RWPE2 (cell line): Measurements from ENCODE around the gene BMP7.

Experiments used
- ATAC-seq: fragments of 200-7000 bp; cut with Tn5 transposase; 3 replicates; pipeline ENCODE4 v1.9.1; 2021; ENCODE audit warnings: low read depth
- DNase-seq: peaks from one replicate; pipeline ENCODE4 v3.0.0-alpha.2; 2020; ENCODE audit warnings: low spot score
- H3K27ac ChIP-seq: fragments of 450-650 bp; 2 replicates; pipeline ENCODE4 v1.5.1; 2017; ENCODE audit warnings: mild to moderate bottlenecking; ENCODE audit not compliant: poor library complexity, severe bottlenecking
- H3K27me3 ChIP-seq: fragments of 250-450 bp; sonication (Bioruptor Pico); 2 replicates; pipeline ENCODE4 v1.5.1; 2021; ENCODE audit warnings: mild to moderate bottlenecking, moderate library complexity; ENCODE audit not compliant: insufficient read depth, poor library complexity, severe bottlenecking
- H3K36me3 ChIP-seq: fragments of 250-450 bp; sonication (Bioruptor Pico); 2 replicates; pipeline ENCODE4 v1.5.1; 2020; ENCODE audit warnings: low read depth, mild to moderate bottlenecking, moderate library complexity
- H3K4me1 ChIP-seq: fragments of 250-450 bp; sonication (Bioruptor Pico); 2 replicates; pipeline ENCODE4 v1.5.1; 2021; ENCODE audit warnings: mild to moderate bottlenecking, moderate library complexity; ENCODE audit not compliant: insufficient read depth, poor library complexity, severe bottlenecking
- H3K4me3 ChIP-seq: fragments of 250-450 bp; sonication (Bioruptor Pico); 2 replicates; pipeline ENCODE4 v1.5.1; 2021; ENCODE audit warnings: mild to moderate bottlenecking, moderate library complexity; ENCODE audit not compliant: severe bottlenecking
- H3K9me3 ChIP-seq: fragments of 250-450 bp; sonication (Bioruptor Pico); 2 replicates; pipeline ENCODE4 v1.5.1; 2021; ENCODE audit warnings: mild to moderate bottlenecking, moderate library complexity; ENCODE audit not compliant: severe bottlenecking
- TF ChIP-seq, protein P1 (sequence below): fragments of 450-650 bp; IDR thresholded peaks from one replicate; pipeline ENCODE4 v1.5.1; 2017; ENCODE audit warnings: mild to moderate bottlenecking, moderate library complexity; ENCODE audit not compliant: poor library complexity, severe bottlenecking

The BMP7 gene

GRCh38 chr20:57130160-57130772 lies 136.2 kb downstream of the BMP7 start:
- no peak overlapping the region for H3K4me3 ChIP-seq
- DNase-seq (no peak), ATAC-seq (peak; percentile 33; the same call in 1 of the 3 replicates)
- H3K9me3 ChIP-seq, result no peaks in the 10 kb centered on the region
- H3K36me3 ChIP-seq, result no peaks in the 10 kb centered on the region
- H3K4me1 ChIP-seq, result no peaks in the 10 kb centered on the region
- H3K27ac ChIP-seq, result no peak overlapping the region
- TF ChIP-seq, protein P1, sequence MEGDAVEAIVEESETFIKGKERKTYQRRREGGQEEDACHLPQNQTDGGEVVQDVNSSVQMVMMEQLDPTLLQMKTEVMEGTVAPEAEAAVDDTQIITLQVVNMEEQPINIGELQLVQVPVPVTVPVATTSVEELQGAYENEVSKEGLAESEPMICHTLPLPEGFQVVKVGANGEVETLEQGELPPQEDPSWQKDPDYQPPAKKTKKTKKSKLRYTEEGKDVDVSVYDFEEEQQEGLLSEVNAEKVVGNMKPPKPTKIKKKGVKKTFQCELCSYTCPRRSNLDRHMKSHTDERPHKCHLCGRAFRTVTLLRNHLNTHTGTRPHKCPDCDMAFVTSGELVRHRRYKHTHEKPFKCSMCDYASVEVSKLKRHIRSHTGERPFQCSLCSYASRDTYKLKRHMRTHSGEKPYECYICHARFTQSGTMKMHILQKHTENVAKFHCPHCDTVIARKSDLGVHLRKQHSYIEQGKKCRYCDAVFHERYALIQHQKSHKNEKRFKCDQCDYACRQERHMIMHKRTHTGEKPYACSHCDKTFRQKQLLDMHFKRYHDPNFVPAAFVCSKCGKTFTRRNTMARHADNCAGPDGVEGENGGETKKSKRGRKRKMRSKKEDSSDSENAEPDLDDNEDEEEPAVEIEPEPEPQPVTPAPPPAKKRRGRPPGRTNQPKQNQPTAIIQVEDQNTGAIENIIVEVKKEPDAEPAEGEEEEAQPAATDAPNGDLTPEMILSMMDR, result no peak
- peaks cover 49% of the 10 kb centered on the region for H3K27me3 ChIP-seq

GRCh38 chr20:57129303-57129702 lies 137.1 kb downstream of the BMP7 start:
- Histone ChIP-seq H3K27ac (no peak overlapping the region), H3K9me3 (no peaks in the 10 kb centered on the region), H3K36me3 (no peaks in the 10 kb centered on the region), H3K4me1 (no peaks in the 10 kb centered on the region), H3K4me3 (no peak overlapping the region), H3K27me3 (peaks cover 49% of the 10 kb centered on the region)
- TF ChIP-seq, protein P1, result no peak
- ATAC-seq (no peak), DNase-seq (no peak)

DNA sequence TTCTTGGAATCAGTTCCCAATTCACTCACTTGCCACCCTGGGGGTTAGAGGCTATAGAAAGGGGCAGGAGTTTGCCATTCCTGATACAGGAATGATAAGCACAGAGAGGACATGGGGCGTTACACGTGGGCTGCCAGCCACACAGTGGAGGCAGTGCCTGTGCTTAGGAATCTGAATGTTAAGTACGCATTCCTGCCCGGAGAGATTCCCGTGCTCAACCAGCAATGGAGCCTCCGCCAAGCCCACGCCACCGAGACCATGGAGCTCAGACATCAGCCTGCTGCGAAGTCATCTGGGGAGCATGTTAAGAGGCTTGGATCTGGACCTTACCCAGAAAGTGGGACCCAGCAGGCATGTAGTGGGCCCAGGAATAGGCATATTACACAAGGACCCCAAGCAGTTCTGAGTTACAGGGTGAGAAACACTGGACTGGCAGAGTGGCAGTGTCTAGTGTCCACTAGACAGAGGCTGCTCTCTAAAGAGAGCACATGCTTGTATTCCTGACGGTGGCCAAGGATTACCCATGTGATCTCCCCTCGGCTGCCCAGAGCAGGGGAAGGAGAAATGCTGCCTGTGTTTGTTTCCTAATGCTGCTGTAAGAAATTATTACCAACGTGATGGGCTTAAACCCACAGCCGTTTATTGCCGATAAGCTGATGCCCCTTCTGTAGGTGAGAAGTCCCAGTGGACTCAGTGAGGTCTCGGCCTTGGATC lies 138.2 kb downstream of the BMP7 start:
- Histone ChIP-seq H3K27ac (no peak overlapping the region), H3K4me1 (no peaks in the 10 kb centered on the region), H3K27me3 (peaks cover 50% of the 10 kb centered on the region), H3K4me3 (no peak overlapping the region), H3K9me3 (no peaks in the 10 kb centered on the region), H3K36me3 (no peaks in the 10 kb centered on the region)
- TF ChIP-seq, protein P1, result no peak
- ATAC-seq (no peak), DNase-seq (no peak)

GRCh38 chr20:57126481-57127092 lies 139.9 kb downstream of the BMP7 start:
- Histone ChIP-seq H3K27me3 (peaks cover 47% of the 10 kb centered on the region), H3K4me1 (no peaks in the 10 kb centered on the region)

More at GRCh38 chr20:57126481-57127092, 139.9 kb downstream of the BMP7 start:
- TF ChIP-seq, protein P1, result no peak
- no peaks in the 10 kb centered on the region for H3K36me3 ChIP-seq
- peak; percentile 78 for ATAC-seq
- no peak overlapping the region for H3K4me3 ChIP-seq
- no peak overlapping the region for H3K27ac ChIP-seq
- no peaks in the 10 kb centered on the region for H3K9me3 ChIP-seq
- DNase-seq, result no peak
